Uterus (tissue), 2 donors: ENCODE results near the gene RRAS.

Experiments
- POLR2A ChIP-seq, 2 donors: fragments of 450-650 bp; IDR thresholded peaks; one replicate each; pipeline ENCODE4 v1.6.1; 2016; ENCODE audit warnings: antibody characterized with exemption in 2 of 2, mild to moderate bottlenecking in 1 of 2, moderate library complexity in 1 of 2
- TF ChIP-seq, protein P1 (sequence below), 4 experiments: fragments of 200-600 bp in 2 of 4; fragments of 450-650 bp in 2 of 4; sonication (generic) in 2 of 4; IDR thresholded peaks; one replicate each; pipeline ENCODE4 v1.5.1; 2016 to 2019; ENCODE audit warnings: antibody characterized with exemption in 4 of 4, mild to moderate bottlenecking in 2 of 4, moderate library complexity in 1 of 4

DNA sequence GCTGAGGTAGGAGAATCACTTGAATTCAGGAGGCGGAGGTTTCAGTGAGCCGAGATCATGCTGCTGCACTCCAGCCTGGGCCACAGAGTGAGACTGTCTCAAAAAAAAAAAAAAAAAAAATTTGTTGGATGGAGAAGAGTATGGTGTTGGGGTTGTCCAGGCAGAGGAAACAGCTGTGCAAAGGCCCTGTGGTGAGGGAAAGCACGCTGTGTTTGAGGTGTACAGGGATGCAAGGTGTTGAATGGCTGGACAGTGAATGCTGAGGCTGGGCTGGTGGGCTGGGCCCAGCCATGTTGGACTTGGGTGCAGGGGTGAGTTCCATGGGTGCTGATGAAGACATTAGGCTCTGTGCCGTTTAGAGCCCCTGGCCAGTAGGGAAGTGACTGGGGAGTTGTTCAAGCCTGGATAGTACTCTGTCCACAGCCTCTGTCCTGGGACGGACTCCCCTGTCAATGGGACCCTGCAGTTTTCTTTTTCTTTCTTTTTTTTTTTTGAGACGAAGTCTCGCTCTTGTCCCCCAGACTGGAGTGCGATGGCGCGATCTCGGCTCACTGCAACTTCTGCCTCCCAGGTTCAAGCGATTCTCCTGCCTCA lies 30.3 kb downstream of the RRAS start:
- TF ChIP-seq, protein P1, sequence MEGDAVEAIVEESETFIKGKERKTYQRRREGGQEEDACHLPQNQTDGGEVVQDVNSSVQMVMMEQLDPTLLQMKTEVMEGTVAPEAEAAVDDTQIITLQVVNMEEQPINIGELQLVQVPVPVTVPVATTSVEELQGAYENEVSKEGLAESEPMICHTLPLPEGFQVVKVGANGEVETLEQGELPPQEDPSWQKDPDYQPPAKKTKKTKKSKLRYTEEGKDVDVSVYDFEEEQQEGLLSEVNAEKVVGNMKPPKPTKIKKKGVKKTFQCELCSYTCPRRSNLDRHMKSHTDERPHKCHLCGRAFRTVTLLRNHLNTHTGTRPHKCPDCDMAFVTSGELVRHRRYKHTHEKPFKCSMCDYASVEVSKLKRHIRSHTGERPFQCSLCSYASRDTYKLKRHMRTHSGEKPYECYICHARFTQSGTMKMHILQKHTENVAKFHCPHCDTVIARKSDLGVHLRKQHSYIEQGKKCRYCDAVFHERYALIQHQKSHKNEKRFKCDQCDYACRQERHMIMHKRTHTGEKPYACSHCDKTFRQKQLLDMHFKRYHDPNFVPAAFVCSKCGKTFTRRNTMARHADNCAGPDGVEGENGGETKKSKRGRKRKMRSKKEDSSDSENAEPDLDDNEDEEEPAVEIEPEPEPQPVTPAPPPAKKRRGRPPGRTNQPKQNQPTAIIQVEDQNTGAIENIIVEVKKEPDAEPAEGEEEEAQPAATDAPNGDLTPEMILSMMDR (IDR thresholded peaks at IDR 0.05) = no peak
- TF ChIP-seq POLR2A (IDR thresholded peaks at IDR 0.05) = no peak
